ENCODE results near the gene FNIP1.

Gene FNIP1

DNA sequence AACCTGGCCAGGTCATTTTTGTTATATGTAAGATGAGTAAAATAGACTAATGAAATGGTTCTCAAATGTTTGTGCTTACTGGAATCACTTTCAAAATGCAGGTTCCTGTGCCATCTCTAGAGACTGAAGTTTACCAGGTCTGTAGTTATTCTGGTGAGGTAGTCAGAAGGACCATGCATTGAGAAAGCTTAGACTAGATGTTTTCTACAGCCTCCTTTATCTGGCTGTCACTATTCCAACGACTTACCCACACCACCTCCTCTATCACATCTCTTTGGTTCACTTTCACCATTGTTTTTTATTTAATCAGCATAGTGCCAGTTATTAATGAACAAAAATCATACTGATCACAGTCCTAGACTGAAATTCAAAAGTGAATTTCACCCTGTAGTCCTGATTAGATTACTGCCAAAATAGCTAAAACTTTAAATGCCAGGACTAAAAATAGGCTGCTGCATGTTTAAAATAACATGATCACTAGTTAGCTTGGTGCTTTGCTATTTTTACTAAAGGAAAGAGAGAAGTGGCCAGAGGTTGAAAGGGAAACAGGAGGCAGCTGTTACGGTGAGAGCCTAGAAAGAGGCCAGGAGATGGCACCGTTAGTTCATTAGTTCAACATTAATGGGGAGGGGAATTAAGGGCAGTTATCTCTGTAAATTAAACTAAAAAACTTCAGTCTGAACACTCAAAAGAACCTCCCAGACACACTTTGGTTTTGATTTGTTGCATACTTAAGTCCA lies 13.9 kb upstream of the FNIP1 start:
- no peaks in the 10 kb centered on the region for H3K27me3 ChIP-seq (ENCODE audit: insufficient read depth, low read length)
- H3K9me3 ChIP-seq (ENCODE audit: insufficient read depth, low read depth, low read length) = no peaks in the 10 kb centered on the region
- no peak overlapping the region for H3K27ac ChIP-seq (ENCODE audit: low read length)
- no peaks in the 10 kb centered on the region for H3K36me3 ChIP-seq (ENCODE audit: insufficient read depth, low read depth, low read length)
- no peak overlapping the region for H3K4me3 ChIP-seq (ENCODE audit: low read length)
- H3K9ac ChIP-seq (ENCODE audit: low read depth, low read length) = no peak overlapping the region
- H3K4me1 ChIP-seq (ENCODE audit: insufficient read depth, low read length) = no peaks in the 10 kb centered on the region

DNA sequence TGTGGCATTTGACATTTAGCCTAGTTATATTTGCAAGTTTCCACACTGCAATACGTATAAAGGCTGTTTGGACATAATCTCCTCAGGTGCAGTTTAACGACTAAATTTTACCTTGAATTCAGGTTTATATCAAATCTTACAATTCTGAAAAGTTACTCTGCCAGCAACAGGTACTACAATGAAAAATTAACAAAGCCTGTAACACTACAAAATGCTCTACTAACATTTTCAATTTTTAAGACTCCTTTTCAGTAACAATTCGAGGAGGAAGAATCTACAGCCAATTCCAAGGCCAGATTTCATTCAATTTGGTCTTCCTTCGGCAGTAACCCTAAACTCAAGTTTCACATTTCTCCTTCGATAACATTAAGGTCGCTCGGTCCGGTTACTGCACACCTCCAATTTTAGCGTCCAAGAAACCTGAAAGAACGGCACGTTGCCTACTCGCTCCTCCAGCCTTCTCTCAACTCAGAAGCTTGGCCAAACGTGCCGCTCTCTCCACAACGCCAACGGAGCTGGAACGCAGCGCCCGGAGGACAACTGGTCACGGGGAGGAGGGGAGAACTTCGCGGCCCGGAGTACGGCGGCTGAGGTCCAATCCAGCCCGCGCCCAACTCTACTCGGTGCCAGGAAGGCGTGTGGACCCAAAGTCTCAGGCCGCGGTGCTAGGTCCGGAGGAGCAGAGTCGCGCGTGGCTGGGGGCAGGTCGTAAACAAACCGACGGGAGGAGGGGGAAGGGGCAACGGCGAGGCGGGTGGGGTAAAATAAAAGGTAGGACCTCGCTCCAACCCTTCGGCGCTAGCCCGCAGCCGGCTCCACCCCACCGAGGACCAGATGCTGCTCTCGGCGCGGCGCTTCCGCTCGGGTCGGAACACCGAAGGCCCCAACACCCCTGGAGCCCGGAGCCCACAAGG lies 681 bp downstream of the FNIP1 start:
- Histone ChIP-seq H3K27me3 (ENCODE audit: insufficient read depth, low read length) (peaks cover 18% of the 10 kb centered on the region; the same call in 1 of the 2 replicates), H3K4me3 (ENCODE audit: low read length) (peak overlapping the region; percentile 74), H3K27ac (ENCODE audit: low read length) (no peak overlapping the region), H3K9ac (ENCODE audit: low read depth, low read length) (peak overlapping the region; percentile 64), H3K36me3 (ENCODE audit: insufficient read depth, low read depth, low read length) (no peaks in the 10 kb centered on the region), H3K9me3 (ENCODE audit: insufficient read depth, low read depth, low read length) (no peaks in the 10 kb centered on the region), H3K4me1 (ENCODE audit: insufficient read depth, low read length) (peaks cover 3% of the 10 kb centered on the region; the same call in 1 of the 2 replicates)

GRCh38 chr5:131795228-131795627 lies 1.6 kb downstream of the FNIP1 start:
- H3K27me3 ChIP-seq (ENCODE audit: insufficient read depth, low read length) = peaks cover 18% of the 10 kb centered on the region; the same call in 1 of the 2 replicates
- no peak overlapping the region for H3K9ac ChIP-seq (ENCODE audit: low read depth, low read length)
- H3K4me3 ChIP-seq (ENCODE audit: low read length) = 0 out of 2 replicates have a peak overlapping the region, but pooled peaks have one; percentile 74
- H3K4me1 ChIP-seq (ENCODE audit: insufficient read depth, low read length) = peaks cover 3% of the 10 kb centered on the region; the same call in 1 of the 2 replicates
- no peaks in the 10 kb centered on the region for H3K9me3 ChIP-seq (ENCODE audit: insufficient read depth, low read depth, low read length)
- no peaks in the 10 kb centered on the region for H3K36me3 ChIP-seq (ENCODE audit: insufficient read depth, low read depth, low read length)
- H3K27ac ChIP-seq (ENCODE audit: low read length) = no peak overlapping the region

GRCh38 chr5:131794586-131794985 lies 2.2 kb downstream of the FNIP1 start:
- peaks cover 18% of the 10 kb centered on the region; the same call in 1 of the 2 replicates for H3K27me3 ChIP-seq (ENCODE audit: insufficient read depth, low read length)
- H3K36me3 ChIP-seq (ENCODE audit: insufficient read depth, low read depth, low read length) = no peaks in the 10 kb centered on the region
- H3K4me1 ChIP-seq (ENCODE audit: insufficient read depth, low read length) = peaks cover 3% of the 10 kb centered on the region; the same call in 1 of the 2 replicates
- no peak overlapping the region for H3K27ac ChIP-seq (ENCODE audit: low read length)
- no peak overlapping the region for H3K9ac ChIP-seq (ENCODE audit: low read depth, low read length)
- no peak overlapping the region for H3K4me3 ChIP-seq (ENCODE audit: low read length)
- H3K9me3 ChIP-seq (ENCODE audit: insufficient read depth, low read depth, low read length) = no peaks in the 10 kb centered on the region

GRCh38 chr5:131792896-131793295 lies 3.9 kb downstream of the FNIP1 start:
- Histone ChIP-seq H3K4me3 (ENCODE audit: low read length) (no peak overlapping the region), H3K27ac (ENCODE audit: low read length) (no peak overlapping the region), H3K27me3 (ENCODE audit: insufficient read depth, low read length) (peaks cover 11% of the 10 kb centered on the region; the same call in 1 of the 2 replicates), H3K36me3 (ENCODE audit: insufficient read depth, low read depth, low read length) (no peaks in the 10 kb centered on the region), H3K9ac (ENCODE audit: low read depth, low read length) (no peak overlapping the region), H3K4me1 (ENCODE audit: insufficient read depth, low read length) (peaks cover 2% of the 10 kb centered on the region; the same call in 1 of the 2 replicates), H3K9me3 (ENCODE audit: insufficient read depth, low read depth, low read length) (no peaks in the 10 kb centered on the region)

- no peaks in the 10 kb centered on the region for H3K9me3 ChIP-seq (ENCODE audit: insufficient read depth, low read depth, low read length)
- no peak overlapping the region for H3K9ac ChIP-seq (ENCODE audit: low read depth, low read length)
- no peak overlapping the region for H3K27ac ChIP-seq (ENCODE audit: low read length)
- no peaks in the 10 kb centered on the region for H3K4me1 ChIP-seq (ENCODE audit: insufficient read depth, low read length)
- no peaks in the 10 kb centered on the region for H3K36me3 ChIP-seq (ENCODE audit: insufficient read depth, low read depth, low read length)
- no peak overlapping the region for H3K4me3 ChIP-seq (ENCODE audit: low read length)
- H3K27me3 ChIP-seq (ENCODE audit: insufficient read depth, low read length) = peaks cover 7% of the 10 kb centered on the region; the same call in 1 of the 2 replicates
These were observed 5.0 kb downstream of the FNIP1 start for GRCh38 chr5:131791866-131792265.

DNA sequence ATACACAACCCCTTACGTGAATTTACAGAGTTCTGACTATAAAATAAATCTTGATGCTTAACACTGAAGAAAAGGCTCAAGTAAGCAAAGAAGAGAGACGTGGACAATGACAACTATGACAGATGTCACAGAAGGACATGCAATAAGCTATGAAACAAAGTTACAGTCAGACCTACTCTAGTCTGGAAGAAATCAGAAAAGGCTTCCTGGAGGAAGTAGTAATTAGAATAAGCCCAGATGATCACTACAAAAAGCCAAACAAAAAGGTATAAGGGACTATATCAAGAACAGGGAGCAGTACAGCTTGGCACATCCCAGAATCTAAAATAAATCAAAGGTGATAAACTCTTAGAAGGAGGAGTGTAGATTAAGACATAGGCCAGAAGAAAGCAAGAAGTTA lies 6.3 kb downstream of the FNIP1 start:
- Histone ChIP-seq H3K4me3 (ENCODE audit: low read length) (no peak overlapping the region), H3K9ac (ENCODE audit: low read depth, low read length) (no peak overlapping the region), H3K27ac (ENCODE audit: low read length) (no peak overlapping the region), H3K27me3 (ENCODE audit: insufficient read depth, low read length) (peaks cover 3% of the 10 kb centered on the region; the same call in 1 of the 2 replicates), H3K36me3 (ENCODE audit: insufficient read depth, low read depth, low read length) (no peaks in the 10 kb centered on the region), H3K9me3 (ENCODE audit: insufficient read depth, low read depth, low read length) (no peaks in the 10 kb centered on the region), H3K4me1 (ENCODE audit: insufficient read depth, low read length) (no peaks in the 10 kb centered on the region)

GRCh38 chr5:131789765-131790164 lies 7.1 kb downstream of the FNIP1 start:
- H3K27me3 ChIP-seq (ENCODE audit: insufficient read depth, low read length) = no peaks in the 10 kb centered on the region
- H3K9ac ChIP-seq (ENCODE audit: low read depth, low read length) = no peak overlapping the region
- H3K4me3 ChIP-seq (ENCODE audit: low read length) = no peak overlapping the region
- no peaks in the 10 kb centered on the region for H3K4me1 ChIP-seq (ENCODE audit: insufficient read depth, low read length)
- no peaks in the 10 kb centered on the region for H3K9me3 ChIP-seq (ENCODE audit: insufficient read depth, low read depth, low read length)
- H3K36me3 ChIP-seq (ENCODE audit: insufficient read depth, low read depth, low read length) = no peaks in the 10 kb centered on the region
- H3K27ac ChIP-seq (ENCODE audit: low read length) = no peak overlapping the region

DNA sequence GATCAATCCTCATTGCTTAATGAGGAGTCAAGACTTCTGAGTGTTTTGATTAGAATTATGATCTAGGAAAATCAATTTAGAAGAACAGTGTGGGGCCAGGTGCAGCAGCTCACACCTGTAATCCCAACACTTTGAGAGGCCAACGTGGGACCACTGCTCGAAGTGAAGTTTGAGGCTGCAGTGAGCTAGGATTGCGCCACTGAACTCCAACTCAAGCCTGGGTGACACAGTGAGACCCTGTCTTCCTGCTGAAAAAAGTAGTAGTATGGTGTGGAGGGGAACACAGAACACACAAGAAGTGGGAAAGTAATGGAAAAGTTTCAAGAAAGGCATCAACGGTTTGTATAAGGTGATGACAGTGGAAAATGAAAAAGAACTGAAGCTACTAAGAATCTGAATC lies 9.1 kb downstream of the FNIP1 start:
- H3K4me1 ChIP-seq (ENCODE audit: insufficient read depth, low read length) = peaks cover 6% of the 10 kb centered on the region
- H3K36me3 ChIP-seq (ENCODE audit: insufficient read depth, low read depth, low read length) = no peaks in the 10 kb centered on the region

DNA sequence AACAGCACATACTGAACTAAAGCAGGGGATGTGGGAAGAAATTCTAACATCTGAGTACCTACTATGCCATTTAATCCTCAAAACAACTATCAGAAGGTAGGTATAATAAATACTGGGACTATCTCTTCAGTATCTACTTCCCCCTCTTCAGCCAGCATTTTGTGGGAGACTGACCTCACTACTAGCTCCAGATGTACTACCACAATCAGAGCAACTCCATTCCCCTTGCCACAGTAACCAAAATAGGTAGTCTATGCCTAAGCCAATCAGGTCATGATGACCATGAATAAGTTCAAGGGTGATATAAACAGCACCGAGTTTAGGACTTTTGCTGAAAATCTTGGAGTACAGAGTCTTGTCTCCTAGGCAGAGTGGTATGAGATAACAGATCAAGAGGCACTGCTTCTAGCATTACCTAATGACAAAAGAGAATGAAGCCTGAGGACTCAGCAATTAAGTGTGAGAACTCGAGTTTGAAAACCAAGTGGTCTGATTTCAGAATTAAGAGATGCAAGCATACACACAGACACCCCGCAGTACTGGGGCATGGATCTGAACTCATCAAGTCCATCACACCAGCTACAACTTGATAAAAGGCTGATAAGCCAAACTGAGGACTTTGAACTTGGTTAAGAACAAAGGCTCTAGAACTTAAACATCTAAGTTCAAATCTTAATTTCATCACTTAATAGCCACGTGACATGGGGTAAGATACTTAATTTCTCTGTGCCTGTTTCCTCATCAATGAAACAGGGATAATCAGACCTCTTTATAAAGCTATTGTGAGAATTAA lies 9.7 kb downstream of the FNIP1 start:
- H3K9ac ChIP-seq (ENCODE audit: low read depth, low read length) = no peak overlapping the region
- no peaks in the 10 kb centered on the region for H3K36me3 ChIP-seq (ENCODE audit: insufficient read depth, low read depth, low read length)
- no peak overlapping the region for H3K4me3 ChIP-seq (ENCODE audit: low read length)
- H3K4me1 ChIP-seq (ENCODE audit: insufficient read depth, low read length) = peaks cover 6% of the 10 kb centered on the region
- no peaks in the 10 kb centered on the region for H3K27me3 ChIP-seq (ENCODE audit: insufficient read depth, low read length)
- H3K9me3 ChIP-seq (ENCODE audit: insufficient read depth, low read depth, low read length) = no peaks in the 10 kb centered on the region
- H3K27ac ChIP-seq (ENCODE audit: low read length) = no peak overlapping the region

More for the DNA sequence above, 9.1 kb downstream of the FNIP1 start:
- H3K9me3 ChIP-seq (ENCODE audit: insufficient read depth, low read depth, low read length) = no peaks in the 10 kb centered on the region
- H3K9ac ChIP-seq (ENCODE audit: low read depth, low read length) = no peak overlapping the region
- no peaks in the 10 kb centered on the region for H3K27me3 ChIP-seq (ENCODE audit: insufficient read depth, low read length)
- no peak overlapping the region for H3K27ac ChIP-seq (ENCODE audit: low read length)
- no peak overlapping the region for H3K4me3 ChIP-seq (ENCODE audit: low read length)

GRCh38 chr5:131786036-131786435 lies 10.8 kb downstream of the FNIP1 start:
- Histone ChIP-seq H3K9ac (ENCODE audit: low read depth, low read length) (no peak overlapping the region), H3K27me3 (ENCODE audit: insufficient read depth, low read length) (no peaks in the 10 kb centered on the region), H3K4me1 (ENCODE audit: insufficient read depth, low read length) (peaks cover 6% of the 10 kb centered on the region), H3K27ac (ENCODE audit: low read length) (no peak overlapping the region), H3K4me3 (ENCODE audit: low read length) (no peak overlapping the region), H3K36me3 (ENCODE audit: insufficient read depth, low read depth, low read length) (no peaks in the 10 kb centered on the region), H3K9me3 (ENCODE audit: insufficient read depth, low read depth, low read length) (no peaks in the 10 kb centered on the region)
